KMS-11 (cell line): ENCODE data around the gene HLA-E.
A peak's percentile ranks its signal among the peaks of the same experiment; 100 is the strongest.
"Not testable (repeated sequence)": the region's sequence is repeated elsewhere in the genome, so short reads cannot be mapped to it uniquely, and the experiment has no call there.

ENCODE experiments used
- H2AFZ ChIP-seq: fragments of 200-600 bp; sonication (generic); 2 replicates; pipeline ENCODE4 v1.6.1; 2016; ENCODE audit warnings: antibody characterized with exemption, mixed run types, low read depth
- H3K27ac ChIP-seq: fragments of 200-600 bp; sonication (generic); 2 replicates; pipeline ENCODE4 v1.6.1; 2016; ENCODE audit warnings: mild to moderate bottlenecking, mixed run types
- H3K27me3 ChIP-seq: fragments of 200-600 bp; sonication (generic); 2 replicates; pipeline ENCODE4 v1.6.1; 2017; ENCODE audit warnings: mild to moderate bottlenecking, low read depth, mixed run types, moderate library complexity; ENCODE audit not compliant: insufficient read depth
- H3K36me3 ChIP-seq: fragments of 200-600 bp; sonication (generic); 2 replicates; pipeline ENCODE4 v1.6.1; 2017; ENCODE audit warnings: mild to moderate bottlenecking, mixed run types; ENCODE audit not compliant: insufficient read depth
- H3K4me1 ChIP-seq: fragments of 200-600 bp; sonication (generic); 2 replicates; pipeline ENCODE4 v1.6.1; 2016; ENCODE audit warnings: mild to moderate bottlenecking, low read depth, mixed run types; ENCODE audit not compliant: poor library complexity, severe bottlenecking
- H3K4me2 ChIP-seq: fragments of 200-600 bp; sonication (generic); 2 replicates; pipeline ENCODE4 v1.7.0; 2016; ENCODE audit warnings: mild to moderate bottlenecking, mixed run types
- H3K4me3 ChIP-seq: fragments of 200-600 bp; sonication (generic); IDR thresholded peaks from 2 replicates; pipeline ENCODE4 v1.6.1; 2017; ENCODE audit warnings: low read depth, low read length, mixed read lengths; ENCODE audit not compliant: insufficient read depth
- H3K79me2 ChIP-seq: fragments of 200-600 bp; sonication (generic); 2 replicates; pipeline ENCODE4 v1.6.1; 2016; ENCODE audit warnings: low read depth, mixed run types; ENCODE audit not compliant: insufficient read depth
- H3K9ac ChIP-seq: fragments of 200-600 bp; sonication (generic); 2 replicates; pipeline ENCODE4 v1.6.1; 2016; ENCODE audit warnings: mild to moderate bottlenecking, mixed run types
- H4K20me1 ChIP-seq: fragments of 200-600 bp; sonication (generic); 2 replicates; pipeline ENCODE4 v1.6.1; 2016; ENCODE audit warnings: mild to moderate bottlenecking, mixed run types; ENCODE audit not compliant: insufficient read depth
- CTCF ChIP-seq: fragments of 200-600 bp; sonication (generic); conservative IDR thresholded peaks from 2 replicates; pipeline ENCODE4 v1.6.1; 2017; ENCODE audit warnings: low read depth, mild to moderate bottlenecking, antibody characterized with exemption, low read length, moderate library complexity, mixed read lengths

Gene HLA-E

GRCh38 chr6:30490026-30490876 lies 942 bp downstream of the HLA-E start:
- H3K36me3 ChIP-seq, result no peaks in the 10 kb centered on the region
- peaks cover 12% of the 10 kb centered on the region for H3K4me1 ChIP-seq
- H3K27me3 ChIP-seq, result peaks cover 5% of the 10 kb centered on the region; the same call in 1 of the 2 replicates
- H3K9ac ChIP-seq, result peak overlapping the region; percentile 75
- no peak for TF ChIP-seq CTCF
- H4K20me1 ChIP-seq, result no peaks in the 10 kb centered on the region
- peaks cover 10% of the 10 kb centered on the region; the same call in 1 of the 2 replicates for H3K79me2 ChIP-seq
- H3K27ac ChIP-seq, result peak overlapping the region; percentile 73
- no peak overlapping the region for H3K4me3 ChIP-seq
- H2AFZ ChIP-seq, result peak overlapping the region; percentile 65; the same call in 1 of the 2 replicates
- peak overlapping the region; percentile 68 for H3K4me2 ChIP-seq

GRCh38 chr6:30491291-30491953 lies 2.1 kb downstream of the HLA-E start:
- H2AFZ ChIP-seq, H3K27ac ChIP-seq, H3K36me3 ChIP-seq, H3K4me2 ChIP-seq, H3K27me3 ChIP-seq, H4K20me1 ChIP-seq, H3K9ac ChIP-seq, H3K4me3 ChIP-seq: not testable (repeated sequence)
- peaks cover 12% of the 10 kb centered on the region for H3K4me1 ChIP-seq
- peaks cover 10% of the 10 kb centered on the region; the same call in 1 of the 2 replicates for H3K79me2 ChIP-seq

- no peak overlapping the region for H3K4me3 ChIP-seq
Measured at GRCh38 chr6:30491991-30492952, 3.0 kb downstream of the HLA-E start.

GRCh38 chr6:30493643-30494250 lies 4.4 kb downstream of the HLA-E start:
- Histone ChIP-seq H3K36me3 (no peaks in the 10 kb centered on the region), H3K4me1 (peaks cover 12% of the 10 kb centered on the region), H3K27ac (no peak overlapping the region), H4K20me1 (no peaks in the 10 kb centered on the region), H3K79me2 (peaks cover 10% of the 10 kb centered on the region; the same call in 1 of the 2 replicates), H3K27me3 (no peaks in the 10 kb centered on the region), H3K4me2 (no peak overlapping the region), H2AFZ (no peak overlapping the region), H3K4me3 (no peak overlapping the region), H3K9ac (no peak overlapping the region)
- no peak; the same call in 1 of the 2 replicates for TF ChIP-seq CTCF

More at GRCh38 chr6:30491991-30492952, 3.0 kb downstream of the HLA-E start:
- Histone ChIP-seq H4K20me1 (no peaks in the 10 kb centered on the region), H3K36me3 (no peaks in the 10 kb centered on the region), H2AFZ (no peak overlapping the region), H3K9ac (no peak overlapping the region), H3K4me1 (peaks cover 12% of the 10 kb centered on the region), H3K4me2 (no peak overlapping the region), H3K27ac (no peak overlapping the region), H3K79me2 (peaks cover 10% of the 10 kb centered on the region; the same call in 1 of the 2 replicates), H3K27me3 (no peaks in the 10 kb centered on the region)
- no peak for TF ChIP-seq CTCF
